ACC112 (cell line): ENCODE measurements around the gene COBL.

Source experiments
- H2AFZ ChIP-seq: fragments of 200-600 bp; sonication (generic); one replicate; pipeline ENCODE4 v1.6.0; 2017; ENCODE audit warnings: antibody characterized with exemption, low read length; ENCODE audit not compliant: unreplicated experiment
- H3K27ac ChIP-seq: fragments of 200-600 bp; sonication (generic); 2 replicates; pipeline ENCODE4 v1.5.1; 2014; ENCODE audit warnings: low read depth, mild to moderate bottlenecking, antibody characterized with exemption, low read length, moderate library complexity
- H3K27me3 ChIP-seq: fragments of 200-600 bp; sonication (generic); 2 replicates; pipeline ENCODE4 v1.6.1; 2014; ENCODE audit warnings: mild to moderate bottlenecking, antibody characterized with exemption, low read length, moderate library complexity, mixed read lengths; ENCODE audit not compliant: insufficient read depth
- H3K36me3 ChIP-seq: fragments of 200-600 bp; sonication (generic); 2 replicates; pipeline ENCODE4 v1.6.1; 2016; ENCODE audit warnings: mild to moderate bottlenecking, antibody characterized with exemption, low read length, moderate library complexity, mixed read lengths; ENCODE audit not compliant: insufficient read depth
- H3K4me1 ChIP-seq: fragments of 200-600 bp; sonication (generic); one replicate; pipeline ENCODE4 v1.6.1; 2016; ENCODE audit warnings: low read length, mixed read lengths; ENCODE audit not compliant: insufficient read depth, unreplicated experiment, control insufficient read depth
- H3K4me3 ChIP-seq: fragments of 200-600 bp; sonication (generic); 2 replicates; pipeline ENCODE4 v1.5.1; 2014; ENCODE audit warnings: mild to moderate bottlenecking, low read depth, low read length
- H3K79me2 ChIP-seq: fragments of 200-600 bp; sonication (generic); one replicate; pipeline ENCODE4 v1.6.0; 2016; ENCODE audit warnings: low read length; ENCODE audit not compliant: control insufficient read depth, unreplicated experiment, insufficient read depth

The COBL gene

GRCh38 chr7:51349820-51350545 is 33.4 kb upstream of the COBL start:
- H3K27me3 ChIP-seq, result peaks cover 9% of the 10 kb centered on the region
- H3K4me3 ChIP-seq, result no peak overlapping the region
- no peaks in the 10 kb centered on the region for H3K79me2 ChIP-seq
- H2AFZ ChIP-seq, result no peak overlapping the region
- no peak overlapping the region for H3K27ac ChIP-seq
- H3K36me3 ChIP-seq, result no peaks in the 10 kb centered on the region
- no peaks in the 10 kb centered on the region for H3K4me1 ChIP-seq

- Histone ChIP-seq H3K4me1 (no peaks in the 10 kb centered on the region), H2AFZ (no peak overlapping the region), H3K27me3 (peaks cover 14% of the 10 kb centered on the region), H3K27ac (no peak overlapping the region), H3K79me2 (no peaks in the 10 kb centered on the region), H3K36me3 (no peaks in the 10 kb centered on the region), H3K4me3 (no peak overlapping the region)
Observed at GRCh38 chr7:51346126-51346525, 29.5 kb upstream of the COBL start.

GRCh38 chr7:51344406-51345138 is 28.0 kb upstream of the COBL start:
- no peak overlapping the region for H3K27ac ChIP-seq
- no peak overlapping the region for H2AFZ ChIP-seq
- peaks cover 14% of the 10 kb centered on the region for H3K27me3 ChIP-seq
- H3K36me3 ChIP-seq, result no peaks in the 10 kb centered on the region
- no peaks in the 10 kb centered on the region for H3K79me2 ChIP-seq
- H3K4me1 ChIP-seq, result no peaks in the 10 kb centered on the region
- no peak overlapping the region for H3K4me3 ChIP-seq

- no peaks in the 10 kb centered on the region for H3K4me1 ChIP-seq
- H3K79me2 ChIP-seq, result no peaks in the 10 kb centered on the region
- H3K36me3 ChIP-seq, result no peaks in the 10 kb centered on the region
- H3K27ac ChIP-seq, result no peak overlapping the region
- no peak overlapping the region for H3K4me3 ChIP-seq
- H2AFZ ChIP-seq, result no peak overlapping the region
- peaks cover 13% of the 10 kb centered on the region for H3K27me3 ChIP-seq
Observed at GRCh38 chr7:51340936-51341335, 24.3 kb upstream of the COBL start.

GRCh38 chr7:51340029-51340838 is 23.6 kb upstream of the COBL start:
- H3K4me3 ChIP-seq, result no peak overlapping the region
- H3K36me3 ChIP-seq, result no peaks in the 10 kb centered on the region
- H3K27me3 ChIP-seq, result peaks cover 8% of the 10 kb centered on the region; the same call in 1 of the 2 replicates
- H3K4me1 ChIP-seq, result no peaks in the 10 kb centered on the region
- no peaks in the 10 kb centered on the region for H3K79me2 ChIP-seq
- H2AFZ ChIP-seq, result no peak overlapping the region
- no peak overlapping the region for H3K27ac ChIP-seq

- Histone ChIP-seq H3K79me2 (no peaks in the 10 kb centered on the region), H3K4me1 (no peaks in the 10 kb centered on the region), H2AFZ (no peak overlapping the region), H3K27ac (no peak overlapping the region), H3K36me3 (no peaks in the 10 kb centered on the region), H3K27me3 (no peaks in the 10 kb centered on the region), H3K4me3 (no peak overlapping the region)
Observed at GRCh38 chr7:51335057-51335456, 18.4 kb upstream of the COBL start.

GRCh38 chr7:51329696-51330263 is 13.2 kb upstream of the COBL start:
- Histone ChIP-seq H3K4me1 (no peaks in the 10 kb centered on the region), H3K4me3 (no peak overlapping the region), H3K79me2 (no peaks in the 10 kb centered on the region), H2AFZ (no peak overlapping the region), H3K27ac (no peak overlapping the region), H3K27me3 (no peaks in the 10 kb centered on the region), H3K36me3 (no peaks in the 10 kb centered on the region)

- no peak overlapping the region for H3K4me3 ChIP-seq
- H3K27me3 ChIP-seq, result no peaks in the 10 kb centered on the region
- H3K79me2 ChIP-seq, result no peaks in the 10 kb centered on the region
- H3K4me1 ChIP-seq, result no peaks in the 10 kb centered on the region
- no peak overlapping the region for H3K27ac ChIP-seq
- no peaks in the 10 kb centered on the region for H3K36me3 ChIP-seq
- H2AFZ ChIP-seq, result no peak overlapping the region
Observed at GRCh38 chr7:51328351-51328801, 11.8 kb upstream of the COBL start.

GRCh38 chr7:51327287-51327717 is 10.7 kb upstream of the COBL start:
- Histone ChIP-seq H3K79me2 (no peaks in the 10 kb centered on the region), H3K4me1 (no peaks in the 10 kb centered on the region), H3K4me3 (no peak overlapping the region), H2AFZ (no peak overlapping the region), H3K27me3 (no peaks in the 10 kb centered on the region), H3K36me3 (no peaks in the 10 kb centered on the region), H3K27ac (no peak overlapping the region)

- Histone ChIP-seq H3K36me3 (no peaks in the 10 kb centered on the region), H3K79me2 (no peaks in the 10 kb centered on the region), H3K27ac (no peak overlapping the region), H3K27me3 (no peaks in the 10 kb centered on the region), H3K4me1 (no peaks in the 10 kb centered on the region), H2AFZ (no peak overlapping the region), H3K4me3 (no peak overlapping the region)
Observed at GRCh38 chr7:51326656-51327286, 10.2 kb upstream of the COBL start.
